Suprapubic skin (tissue), 3 donors: Measurements from ENCODE around the gene RAB8A.

ENCODE experiments used
- POLR2AphosphoS5 ChIP-seq, 3 donors: sonication (generic); formaldehyde crosslinking; IDR thresholded peaks; one replicate each; pipeline ENCODE4 v1.6.1; 2017; ENCODE audit warnings: antibody characterized with exemption in 3 of 3
- TF ChIP-seq, protein P1 (sequence below), 2 donors: fragments of 200-600 bp in 1 of 2; fragments of 450-650 bp in 1 of 2; sonication (generic) in 1 of 2; IDR thresholded peaks; one replicate each; pipeline ENCODE4 v1.5.1; 2016 to 2019; ENCODE audit warnings: antibody characterized with exemption in 2 of 2, mild to moderate bottlenecking in 1 of 2, moderate library complexity in 1 of 2

DNA sequence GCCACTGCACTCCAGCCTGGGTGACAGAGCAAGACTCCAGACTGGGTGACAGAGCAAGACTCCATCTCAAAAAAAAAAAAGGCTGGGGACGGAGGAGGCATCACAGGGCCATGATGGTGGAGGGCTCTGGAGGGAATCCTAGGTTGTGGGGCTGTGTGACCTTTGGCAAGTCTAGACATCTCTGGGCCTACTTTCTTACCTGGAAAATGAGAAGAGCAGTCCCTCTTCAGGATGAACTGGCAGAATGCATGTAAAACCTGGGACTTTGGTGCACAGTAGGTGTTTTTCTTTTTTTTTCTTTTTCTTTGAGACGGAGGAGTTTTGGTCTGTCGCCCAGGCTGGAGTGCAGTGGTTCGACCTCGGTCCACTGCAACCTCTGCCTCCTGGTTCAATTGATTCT is 48.0 kb downstream of the RAB8A start:
- TF ChIP-seq POLR2AphosphoS5 (IDR thresholded peaks at IDR 0.05) = no peak
- TF ChIP-seq, protein P1, sequence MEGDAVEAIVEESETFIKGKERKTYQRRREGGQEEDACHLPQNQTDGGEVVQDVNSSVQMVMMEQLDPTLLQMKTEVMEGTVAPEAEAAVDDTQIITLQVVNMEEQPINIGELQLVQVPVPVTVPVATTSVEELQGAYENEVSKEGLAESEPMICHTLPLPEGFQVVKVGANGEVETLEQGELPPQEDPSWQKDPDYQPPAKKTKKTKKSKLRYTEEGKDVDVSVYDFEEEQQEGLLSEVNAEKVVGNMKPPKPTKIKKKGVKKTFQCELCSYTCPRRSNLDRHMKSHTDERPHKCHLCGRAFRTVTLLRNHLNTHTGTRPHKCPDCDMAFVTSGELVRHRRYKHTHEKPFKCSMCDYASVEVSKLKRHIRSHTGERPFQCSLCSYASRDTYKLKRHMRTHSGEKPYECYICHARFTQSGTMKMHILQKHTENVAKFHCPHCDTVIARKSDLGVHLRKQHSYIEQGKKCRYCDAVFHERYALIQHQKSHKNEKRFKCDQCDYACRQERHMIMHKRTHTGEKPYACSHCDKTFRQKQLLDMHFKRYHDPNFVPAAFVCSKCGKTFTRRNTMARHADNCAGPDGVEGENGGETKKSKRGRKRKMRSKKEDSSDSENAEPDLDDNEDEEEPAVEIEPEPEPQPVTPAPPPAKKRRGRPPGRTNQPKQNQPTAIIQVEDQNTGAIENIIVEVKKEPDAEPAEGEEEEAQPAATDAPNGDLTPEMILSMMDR (IDR thresholded peaks at IDR 0.05) = no peak
